Spleen (tissue), 11 donors: ENCODE results near the gene ATRX. TPM values are rescaled to one million over a fixed set of nuclear protein-coding genes. Genes with fewer than 3 reads are reported as not detected.
"Not testable (repeated sequence)": the region's sequence is repeated elsewhere in the genome, so short reads cannot be mapped to it uniquely, and the experiment has no call there.

Experiments
- DNase-seq: peaks from one replicate; pipeline ENCODE4 v3.0.0-alpha.2; 2020
- H3K27ac ChIP-seq, 8 donors: fragments of 200-600 bp; sonication (generic) in 7 of 8; 1 replicate in 4 of 8; 2 replicates in 4 of 8; pipeline versions ENCODE4 v1.5.0 to v1.8.0; 2016 to 2021; ENCODE audit warnings: inconsistent platforms in 4 of 8, mild to moderate bottlenecking in 4 of 8, moderate library complexity in 1 of 8
- H3K27me3 ChIP-seq, 7 donors: fragments of 200-600 bp; sonication (generic) in 6 of 7; replicated peaks in 1 of 7; 1 replicate in 4 of 7; 2 replicates in 3 of 7; pipeline versions ENCODE4 v1.5.0 to v1.8.0; 2016 to 2021; ENCODE audit warnings: inconsistent platforms in 3 of 7, mild to moderate bottlenecking in 1 of 7
- H3K36me3 ChIP-seq, 6 donors: fragments of 200-600 bp; sonication (generic) in 5 of 6; 1 replicate in 4 of 6; 2 replicates in 2 of 6; pipeline versions ENCODE4 v1.5.0 to v1.8.0; 2016 to 2021; ENCODE audit warnings: inconsistent platforms in 2 of 6
- H3K4me1 ChIP-seq, 6 donors: fragments of 200-600 bp; sonication (generic) in 5 of 6; 1 replicate in 3 of 6; 2 replicates in 3 of 6; pipeline versions ENCODE4 v1.5.0 to v1.8.0; 2016 to 2021; ENCODE audit warnings: inconsistent platforms in 3 of 6
- H3K4me3 ChIP-seq, 8 donors: fragments of 200-600 bp; sonication (generic) in 7 of 8; 1 replicate in 4 of 8; 2 replicates in 4 of 8; pipeline versions ENCODE4 v1.5.0 to v1.8.0; 2016 to 2021; ENCODE audit warnings: inconsistent platforms in 4 of 8, mild to moderate bottlenecking in 4 of 8, moderate library complexity in 2 of 8
- H3K9me3 ChIP-seq, 8 donors: fragments of 200-600 bp; sonication (generic) in 7 of 8; 1 replicate in 4 of 8; 2 replicates in 4 of 8; pipeline versions ENCODE4 v1.5.0 to v1.8.0; 2016 to 2021; ENCODE audit warnings: inconsistent platforms in 4 of 8
- CTCF ChIP-seq, 11 experiments: fragments of 200-600 bp in 7 of 11; fragments of 450-650 bp in 4 of 11; sonication (generic) in 4 of 11; IDR thresholded peaks in 8 of 11; conservative IDR thresholded peaks in 3 of 11; 1 replicate in 7 of 11; 2 replicates in 4 of 11; pipeline versions ENCODE4 v1.4.0 to v1.8.0; 2016 to 2021; ENCODE audit warnings: antibody characterized with exemption in 11 of 11, inconsistent platforms in 4 of 11, mild to moderate bottlenecking in 1 of 11
- POLR2A ChIP-seq, 3 donors: fragments of 450-650 bp; IDR thresholded peaks; one replicate each; pipeline ENCODE4 v1.5.1; 2017; ENCODE audit warnings: antibody characterized with exemption in 3 of 3, mild to moderate bottlenecking in 1 of 3
- POLR2AphosphoS5 ChIP-seq, 3 donors: sonication (generic); formaldehyde crosslinking; IDR thresholded peaks; one replicate each; pipeline ENCODE4 v1.5.1; 2017; ENCODE audit warnings: antibody characterized with exemption in 3 of 3
- WGBS, 5 donors: extraction: QIAGEN DNeasy Blood & Tissue Kit in 3 of 5; methylation state at CpG; one replicate each; pipeline versions ENCODE4 v1.1.5 to v1.1.7; 2013 to 2018; 5-methylcytosine and 5-hydroxymethylcytosine counted together
- intact Hi-C: fragments of 100-400 bp; cut with DNase I; formaldehyde crosslinking; loops from one replicate; pipeline ENCODE4 v1.15.0; 2023; ENCODE audit warnings: low total_unique reads
- polyA plus RNA-seq, 3 donors: library from polyadenylated mRNA; stranded (reverse); fragments of 200-250 nt; gene quantifications; one replicate each; pipeline ENCODE4 v1.2.1, GENCODE V29; 2013
- total RNA-seq, 7 donors: library from RNA; depleted of rRNA in 3 of 7; stranded (reverse); fragments of >200 nt in 3 of 7; fragmentation: NEBNext Ultra II Directional in 4 of 7; extraction: Animal tissue kit (Norgen Biotek cat#: 25700) in 4 of 7; gene quantifications; one replicate each; pipeline versions ENCODE4 v1.1.0 to v1.2.1, GENCODE V29; 2016 to 2021
- donor health status: healthy with polysubstance abuse.
- donor health status: DM: no; HTN: no; CAD: no; lungs with moderate emphysema.
- donor health status: DM: no; HTN: no; CAD: no.
- donor health status: Bipolar disorder and iron deficiency.
- donor health status: healthy.
- donor health status: DM: no; HTN: no; CAD: no.
- donor health status: DM: yes; HTN: yes; CAD: no.

ATRX gene
- total and polyA plus RNA-seq, 10 donors = 8.2 to 150 (median 109) TPM

GRCh38 chrX:77622672-77623071 lies 163.3 kb downstream of the ATRX start:
- H3K27me3 ChIP-seq = no peaks in the 10 kb centered on the region
- no peak for DNase-seq
- WGBS, 5 donors = 75 to 85% (median 81%) methylated on average over 8 to 9 of the region's 9 CpGs
- peaks cover 0 to 6% (median 0%) of the 10 kb centered on the region in 6 donors for H3K4me1 ChIP-seq
- peaks cover 0 to 35% (median 3%) of the 10 kb centered on the region in 6 donors for H3K36me3 ChIP-seq
- no peak overlapping the region for H3K27ac ChIP-seq
- H3K9me3 ChIP-seq = no peaks in the 10 kb centered on the region
- no peak for TF ChIP-seq CTCF (IDR thresholded peaks at IDR 0.05 in 8 of 11, conservative IDR thresholded peaks at IDR 0.05 in 3 of 11)
- no peak overlapping the region for H3K4me3 ChIP-seq
- intact Hi-C loops = no loop called here

GRCh38 chrX:77622233-77622632 lies 163.8 kb downstream of the ATRX start:
- peaks cover 0 to 6% (median 0%) of the 10 kb centered on the region in 6 donors for H3K4me1 ChIP-seq
- no peak for TF ChIP-seq POLR2A (IDR thresholded peaks at IDR 0.05)
- no peak for TF ChIP-seq POLR2AphosphoS5 (IDR thresholded peaks at IDR 0.05)
- TF ChIP-seq CTCF (IDR thresholded peaks at IDR 0.05 in 8 of 11, conservative IDR thresholded peaks at IDR 0.05 in 3 of 11) = no peak
- intact Hi-C loops = no loop called here
- WGBS, 5 donors = 81 to 94% (median 82%) methylated on average over 3 of the region's 3 CpGs
- no peaks in the 10 kb centered on the region for H3K9me3 ChIP-seq
- H3K36me3 ChIP-seq = peaks cover 0 to 37% (median 3%) of the 10 kb centered on the region in 6 donors
- H3K27ac ChIP-seq = no peak overlapping the region
- no peak for DNase-seq
- no peaks in the 10 kb centered on the region for H3K27me3 ChIP-seq
- no peak overlapping the region for H3K4me3 ChIP-seq

- H3K36me3 ChIP-seq = peaks cover 0 to 32% (median 3%) of the 10 kb centered on the region in 6 donors
- intact Hi-C loops, H3K4me3 ChIP-seq, H3K9me3 ChIP-seq, DNase-seq, H3K27ac ChIP-seq, H3K27me3 ChIP-seq, H3K4me1 ChIP-seq: not testable (repeated sequence)
- 82 to 96% (median 88%) methylated on average over 5 of the region's 5 CpGs for WGBS, 5 donors
Observed at GRCh38 chrX:77621453-77621852, 164.6 kb downstream of the ATRX start.

GRCh38 chrX:77617206-77617605 lies 168.8 kb downstream of the ATRX start:
- H3K4me1 ChIP-seq = peaks cover 0 to 6% (median 0%) of the 10 kb centered on the region in 6 donors
- DNase-seq = no peak
- peaks cover 0 to 63% (median 0%) of the 10 kb centered on the region in 6 donors for H3K36me3 ChIP-seq
- H3K27me3 ChIP-seq = no peaks in the 10 kb centered on the region
- H3K27ac ChIP-seq = no peak overlapping the region
- intact Hi-C loops = no loop called here
- 65 to 100% (median 83%) methylated on average over 1 of the region's 1 CpG for WGBS, 5 donors
- H3K9me3 ChIP-seq = no peaks in the 10 kb centered on the region
- no peak for TF ChIP-seq POLR2AphosphoS5 (IDR thresholded peaks at IDR 0.05)
- TF ChIP-seq POLR2A (IDR thresholded peaks at IDR 0.05) = no peak
- no peak for TF ChIP-seq CTCF (IDR thresholded peaks at IDR 0.05 in 8 of 11, conservative IDR thresholded peaks at IDR 0.05 in 3 of 11)
- no peak overlapping the region for H3K4me3 ChIP-seq
